Fibroblast of lung (primary cell): ENCODE data around the gene NPTX2. TPM values are rescaled to one million over a fixed set of nuclear protein-coding genes. Genes with fewer than 3 reads are reported as not detected.

Source experiments
- DNase-seq, 2 donors: peaks; one replicate each; pipeline versions ENCODE4 v3.0.0 to v3.0.0-alpha.2; 2010; ENCODE audit warnings: low read depth in 2 of 2
- H2AFZ ChIP-seq: 2 replicates; pipeline ENCODE4 v1.5.1; 2012; ENCODE audit warnings: low read length, control low read depth, inconsistent platforms
- H3K27ac ChIP-seq: 2 replicates; pipeline ENCODE4 v1.5.1; 2011; ENCODE audit warnings: low read length, control low read depth; ENCODE audit not compliant: insufficient read depth
- H3K27me3 ChIP-seq: 2 replicates; pipeline ENCODE4 v1.5.1; 2011; ENCODE audit warnings: mild to moderate bottlenecking, low read length; ENCODE audit not compliant: control insufficient read depth, insufficient read depth
- H3K36me3 ChIP-seq: 2 replicates; pipeline ENCODE4 v1.5.1; 2011; ENCODE audit warnings: low read length; ENCODE audit not compliant: control insufficient read depth, insufficient read depth
- H3K4me1 ChIP-seq: 2 replicates; pipeline ENCODE4 v1.5.1; 2011; ENCODE audit warnings: low read length; ENCODE audit not compliant: control insufficient read depth, insufficient read depth; ENCODE audit errors: extremely low read depth
- H3K4me2 ChIP-seq: 2 replicates; pipeline ENCODE4 v1.5.1; 2011; ENCODE audit warnings: low read length, control low read depth; ENCODE audit not compliant: insufficient read depth; ENCODE audit errors: extremely low read depth
- H3K4me3 ChIP-seq, 4 experiments: fragments of 200-600 bp in 1 of 4; sonication (generic) in 1 of 4; replicated peaks in 1 of 4; 2 replicates each; pipeline ENCODE4 v1.5.1; 2011 to 2016; ENCODE audit warnings: low read length in 4 of 4, low read depth in 3 of 4, mild to moderate bottlenecking in 3 of 4, control low read depth in 2 of 4, inconsistent platforms in 1 of 4, mixed read lengths in 1 of 4; ENCODE audit not compliant: insufficient read depth in 1 of 4; ENCODE audit errors: control extremely low read depth in 1 of 4
- H3K79me2 ChIP-seq: 2 replicates; pipeline ENCODE4 v1.5.1; 2012; ENCODE audit warnings: mild to moderate bottlenecking, low read length, inconsistent platforms; ENCODE audit not compliant: control insufficient read depth, insufficient read depth
- H3K9ac ChIP-seq: 2 replicates; pipeline ENCODE4 v1.5.1; 2011; ENCODE audit warnings: mild to moderate bottlenecking, low read length, control low read depth; ENCODE audit not compliant: insufficient read depth
- H3K9me3 ChIP-seq: 2 replicates; pipeline ENCODE4 v1.5.1; 2012; ENCODE audit warnings: low read depth, low read length; ENCODE audit not compliant: control insufficient read depth, insufficient read depth
- H4K20me1 ChIP-seq: 2 replicates; pipeline ENCODE4 v1.5.1; 2011; ENCODE audit warnings: low read length; ENCODE audit not compliant: control insufficient read depth, insufficient read depth; ENCODE audit errors: extremely low read depth
- CTCF ChIP-seq, 2 donors: IDR thresholded peaks in 1 of 2; conservative IDR thresholded peaks in 1 of 2; 1 replicate in 1 of 2; 2 replicates in 1 of 2; pipeline ENCODE4 v1.5.1; 2011 to 2012; ENCODE audit warnings: low read length in 2 of 2, control low read depth in 1 of 2, inconsistent platforms in 1 of 2, low read depth in 1 of 2, mild to moderate bottlenecking in 1 of 2
- EZH2 ChIP-seq: IDR thresholded peaks from 2 replicates; pipeline ENCODE4 v1.5.1; 2012; ENCODE audit warnings: low read length, control low read depth, mild to moderate bottlenecking; ENCODE audit errors: missing control alignments
- polyA plus RNA-seq, 2 donors: library from polyadenylated mRNA; depleted of rRNA in 1 of 2; stranded (reverse) in 1 of 2; unstranded in 1 of 2; fragments of >200 nt; gene quantifications; 2 replicates each; pipeline ENCODE4 v1.2.1, GENCODE V29; 2011 to 2012; ENCODE audit warnings: missing spikeins in 1 of 2
- total RNA-seq: library from RNA; depleted of rRNA; stranded (reverse); fragments of >200 nt; gene quantifications from 2 replicates; pipeline ENCODE4 v1.2.1, GENCODE V29; 2014

The NPTX2 gene
- total and polyA plus RNA-seq, 2 donors (not counting 1 experiment from before 2014, with no cell fraction given), result under 0.01 to 0.03 TPM

GRCh38 chr7:98591926-98592325, 25.2 kb upstream of the NPTX2 start:
- no peaks in the 10 kb centered on the region for H3K4me1 ChIP-seq
- H3K4me2 ChIP-seq, result no peak overlapping the region
- no peak overlapping the region for H2AFZ ChIP-seq
- H3K79me2 ChIP-seq, result no peaks in the 10 kb centered on the region
- H3K9me3 ChIP-seq, result no peaks in the 10 kb centered on the region
- TF ChIP-seq EZH2 (no peak), CTCF (conservative IDR thresholded peaks at IDR 0.05 in 1 of 2, IDR thresholded peaks at IDR 0.05 in 1 of 2; ENCODE audit: low read depth in 1 of 2, low read length in 2 of 2) (no peak)
- DNase-seq, result no peak
- no peak overlapping the region for H3K4me3 ChIP-seq
- no peaks in the 10 kb centered on the region for H3K27me3 ChIP-seq
- H3K36me3 ChIP-seq, result no peaks in the 10 kb centered on the region
- no peak overlapping the region for H3K9ac ChIP-seq
- H3K27ac ChIP-seq, result no peak overlapping the region
- no peaks in the 10 kb centered on the region for H4K20me1 ChIP-seq

GRCh38 chr7:98594348-98594747, 22.7 kb upstream of the NPTX2 start:
- H3K9ac ChIP-seq, result no peak overlapping the region
- no peaks in the 10 kb centered on the region for H4K20me1 ChIP-seq
- no peaks in the 10 kb centered on the region for H3K27me3 ChIP-seq
- no peak overlapping the region for H3K4me2 ChIP-seq
- TF ChIP-seq CTCF (conservative IDR thresholded peaks at IDR 0.05 in 1 of 2, IDR thresholded peaks at IDR 0.05 in 1 of 2; ENCODE audit: low read depth in 1 of 2, low read length in 2 of 2) (no peak), EZH2 (no peak)
- H3K9me3 ChIP-seq, result no peaks in the 10 kb centered on the region
- H3K4me1 ChIP-seq, result no peaks in the 10 kb centered on the region
- no peaks in the 10 kb centered on the region for H3K36me3 ChIP-seq
- H2AFZ ChIP-seq, result no peak overlapping the region
- H3K27ac ChIP-seq, result no peak overlapping the region
- H3K4me3 ChIP-seq, result no peak overlapping the region
- H3K79me2 ChIP-seq, result no peaks in the 10 kb centered on the region
- no peak for DNase-seq

- no peak for DNase-seq
- Histone ChIP-seq H3K79me2 (no peaks in the 10 kb centered on the region), H3K27me3 (no peaks in the 10 kb centered on the region), H3K4me2 (no peak overlapping the region), H3K4me1 (no peaks in the 10 kb centered on the region), H2AFZ (no peak overlapping the region), H3K9ac (no peak overlapping the region), H3K4me3 (no peak overlapping the region), H3K27ac (no peak overlapping the region), H3K36me3 (no peaks in the 10 kb centered on the region), H3K9me3 (no peaks in the 10 kb centered on the region), H4K20me1 (no peaks in the 10 kb centered on the region)
- TF ChIP-seq EZH2, result no peak
Measured at GRCh38 chr7:98594787-98595186, 22.3 kb upstream of the NPTX2 start.
